Mesenchymal stem cell (in vitro differentiated cells and primary cell): ENCODE data around the gene SYS1.
"Not testable (repeated sequence)": the region's sequence is repeated elsewhere in the genome, so short reads cannot be mapped to it uniquely, and the experiment has no call there.

Source experiments
- DNase-seq: peaks from one replicate; pipeline ENCODE4 v3.0.0-alpha.2; 2013
- H2AFZ ChIP-seq: one replicate; pipeline ENCODE4 v1.6.1; 2013; ENCODE audit warnings: low read depth, mild to moderate bottlenecking, control low read depth, inconsistent platforms, low read length, moderate library complexity
- H2AK5ac ChIP-seq: 2 replicates; pipeline ENCODE4 v1.6.1; 2013; ENCODE audit warnings: low read length, moderate library complexity, mild to moderate bottlenecking, inconsistent platforms; ENCODE audit not compliant: severe bottlenecking
- H2BK120ac ChIP-seq: one replicate; pipeline ENCODE4 v1.6.1; 2013; ENCODE audit warnings: low read depth, mild to moderate bottlenecking, inconsistent platforms, low read length, moderate library complexity
- H2BK12ac ChIP-seq, 2 experiments: one replicate each; pipeline ENCODE4 v1.6.1; 2013; ENCODE audit warnings: inconsistent platforms in 2 of 2, low read length in 2 of 2, mild to moderate bottlenecking in 2 of 2, moderate library complexity in 2 of 2, control low read depth in 1 of 2
- H2BK15ac ChIP-seq: one replicate; pipeline ENCODE4 v1.6.1; 2013; ENCODE audit warnings: mild to moderate bottlenecking, low read depth, inconsistent platforms; ENCODE audit not compliant: poor library complexity, severe bottlenecking
- H2BK5ac ChIP-seq: 2 replicates; pipeline ENCODE4 v1.6.1; 2013; ENCODE audit warnings: low read depth, mild to moderate bottlenecking, low read length, control low read depth, inconsistent platforms; ENCODE audit not compliant: poor library complexity, severe bottlenecking
- H3K14ac ChIP-seq, 2 experiments: one replicate each; pipeline ENCODE4 v1.6.1; 2013; ENCODE audit warnings: inconsistent platforms in 2 of 2, low read length in 2 of 2, control low read depth in 1 of 2, mild to moderate bottlenecking in 1 of 2, moderate library complexity in 1 of 2
- H3K18ac ChIP-seq, 2 experiments: one replicate each; pipeline ENCODE4 v1.6.1; 2013; ENCODE audit warnings: inconsistent platforms in 2 of 2, low read length in 2 of 2, control low read depth in 1 of 2, low read depth in 1 of 2, mild to moderate bottlenecking in 1 of 2
- H3K23ac ChIP-seq, 2 experiments: one replicate each; pipeline ENCODE4 v1.6.1; 2013; ENCODE audit warnings: inconsistent platforms in 2 of 2, low read length in 2 of 2, mild to moderate bottlenecking in 2 of 2, moderate library complexity in 2 of 2, control low read depth in 1 of 2
- H3K27ac ChIP-seq: 2 replicates; pipeline ENCODE4 v1.5.1; 2013; ENCODE audit warnings: mild to moderate bottlenecking, moderate library complexity, low read length, control low read depth, inconsistent platforms; ENCODE audit not compliant: poor library complexity, severe bottlenecking
- H3K27me3 ChIP-seq, 2 experiments: 2 replicates each; pipeline versions ENCODE4 v1.6.1 to v1.7.0; 2013; ENCODE audit warnings: low read length in 2 of 2, mild to moderate bottlenecking in 2 of 2, moderate library complexity in 2 of 2, control low read depth in 1 of 2, inconsistent platforms in 1 of 2; ENCODE audit not compliant: control insufficient read depth in 1 of 2, insufficient read depth in 1 of 2
- H3K36me3 ChIP-seq, 2 experiments: 2 replicates each; pipeline versions ENCODE4 v1.6.1 to v1.7.0; 2013; ENCODE audit warnings: low read length in 2 of 2, control low read depth in 1 of 2, inconsistent platforms in 1 of 2, low read depth in 1 of 2, mild to moderate bottlenecking in 1 of 2; ENCODE audit not compliant: insufficient read depth in 2 of 2, control insufficient read depth in 1 of 2
- H3K4ac ChIP-seq, 2 experiments: one replicate each; pipeline ENCODE4 v1.6.1; 2013; ENCODE audit warnings: inconsistent platforms in 2 of 2, low read length in 2 of 2, mild to moderate bottlenecking in 2 of 2, moderate library complexity in 2 of 2, control low read depth in 1 of 2, low read depth in 1 of 2
- H3K4me1 ChIP-seq: 2 replicates; pipeline ENCODE4 v1.6.1; 2013; ENCODE audit warnings: low read depth, low read length, control low read depth; ENCODE audit not compliant: control insufficient read depth, insufficient read depth
- H3K4me2 ChIP-seq: 2 replicates; pipeline ENCODE4 v1.6.1; 2013; ENCODE audit warnings: low read length, mild to moderate bottlenecking, inconsistent platforms; ENCODE audit not compliant: poor library complexity, severe bottlenecking
- H3K4me3 ChIP-seq, 2 experiments: 2 replicates each; pipeline versions ENCODE4 v1.5.1 to v1.7.0; 2013; ENCODE audit warnings: low read length in 2 of 2, mild to moderate bottlenecking in 2 of 2, control low read depth in 1 of 2, low read depth in 1 of 2; ENCODE audit not compliant: insufficient read depth in 1 of 2
- H3K79me1 ChIP-seq: replicated peaks from 2 replicates; pipeline ENCODE4 v1.6.1; 2013; ENCODE audit warnings: mild to moderate bottlenecking, control low read depth, low read length, inconsistent platforms; ENCODE audit not compliant: poor library complexity, severe bottlenecking
- H3K9ac ChIP-seq: 2 replicates; pipeline ENCODE4 v1.7.0; 2013; ENCODE audit warnings: mild to moderate bottlenecking, low read length, moderate library complexity
- H3K9me3 ChIP-seq: 2 replicates; pipeline ENCODE4 v1.7.0; 2013; ENCODE audit warnings: mild to moderate bottlenecking, low read length; ENCODE audit not compliant: control insufficient read depth
- H4K8ac ChIP-seq: one replicate; pipeline ENCODE4 v1.6.1; 2013; ENCODE audit warnings: inconsistent platforms, mild to moderate bottlenecking, low read length, moderate library complexity
- H4K91ac ChIP-seq: one replicate; pipeline ENCODE4 v1.6.1; 2013; ENCODE audit warnings: mild to moderate bottlenecking, low read length, inconsistent platforms
- whole genome bisulfite sequencing: methylation state at CpG from one replicate; pipeline ENCODE4 v1.1.7; 2013; ENCODE audit warnings: mixed read lengths; 5-methylcytosine and 5-hydroxymethylcytosine counted together

Gene SYS1

GRCh38 chr20:45347936-45348778 is 14.8 kb upstream of the SYS1 start, which contains the start of gene SDC4:
TSS of gene SDC4 (minus strand) at chr20:45348424. CDS start at chr20:45348384, 40 bp downstream.
- H2BK12ac ChIP-seq = peak within 1 kb of the TSS; percentile 73 to 76
- peak within 1 kb of the TSS in 1 of 2 experiments; percentile 45 for H3K14ac ChIP-seq
- no peaks in the 10 kb centered on the region for H3K79me1 ChIP-seq
- peak; percentile 73 for DNase-seq
- peak within 1 kb of the TSS; percentile 64 for H3K4me2 ChIP-seq
- H3K23ac ChIP-seq = peak within 1 kb of the TSS in 1 of 2 experiments; percentile 91
- no peaks in the 10 kb centered on the region for H3K36me3 ChIP-seq
- peak within 1 kb of the TSS; percentile 5 for H4K8ac ChIP-seq
- peak within 1 kb of the TSS; percentile 65 for H3K27ac ChIP-seq
- H3K18ac ChIP-seq = peak within 1 kb of the TSS; percentile 50 to 91
- no peaks in the 10 kb centered on the region for H3K27me3 ChIP-seq
- H3K4me1 ChIP-seq = peaks cover 31% of the 10 kb centered on the region
- H3K4me3 ChIP-seq = peak within 1 kb of the TSS; percentile 75 to 81
- H2BK5ac ChIP-seq = peak within 1 kb of the TSS; percentile 9
- peak within 1 kb of the TSS; percentile 77 for H2BK120ac ChIP-seq
- peak within 1 kb of the TSS; percentile 78 for H2AFZ ChIP-seq
- H3K9me3 ChIP-seq = no peaks in the 10 kb centered on the region
- 5% methylated on average over 26 of the region's 77 CpGs for WGBS
- peak within 1 kb of the TSS; percentile 19 to 42 for H3K4ac ChIP-seq
- H4K91ac ChIP-seq = no peak within 1 kb of the TSS
- H2BK15ac ChIP-seq = peak within 1 kb of the TSS; percentile 44
- peak within 1 kb of the TSS; percentile 89 for H3K9ac ChIP-seq
- peak within 1 kb of the TSS; percentile 57 for H2AK5ac ChIP-seq

GRCh38 chr20:45350217-45350616 is 12.7 kb upstream of the SYS1 start:
- DNase-seq = no peak
- whole genome bisulfite sequencing = 92% methylated on average over 1 of the region's 1 CpG
- Histone ChIP-seq H3K36me3 (no peaks in the 10 kb centered on the region), H2AFZ (no peak overlapping the region), H2BK12ac (no peak overlapping the region), H3K4me2 (no peak overlapping the region), H3K23ac (no peak overlapping the region), H3K27me3 (no peaks in the 10 kb centered on the region), H3K9ac (no peak overlapping the region), H3K79me1 (no peaks in the 10 kb centered on the region), H2AK5ac (no peak overlapping the region), H3K9me3 (no peaks in the 10 kb centered on the region), H3K18ac (no peak overlapping the region), H3K14ac (no peak overlapping the region), H2BK120ac (no peak overlapping the region), H3K4ac (no peak overlapping the region), H3K27ac (no peak overlapping the region), H2BK15ac (no peak overlapping the region), H4K91ac (no peak overlapping the region), H4K8ac (no peak overlapping the region), H3K4me1 (peaks cover 16% of the 10 kb centered on the region), H2BK5ac (no peak overlapping the region), H3K4me3 (no peak overlapping the region)

- not testable (repeated sequence) for H3K27me3 ChIP-seq, H2BK5ac ChIP-seq, H4K91ac ChIP-seq, H3K36me3 ChIP-seq, DNase-seq, H3K4me2 ChIP-seq, H4K8ac ChIP-seq, H3K27ac ChIP-seq, H3K9ac ChIP-seq, H2BK15ac ChIP-seq, H2BK12ac ChIP-seq, H2AFZ ChIP-seq, H3K9me3 ChIP-seq, H3K4me3 ChIP-seq, H3K79me1 ChIP-seq, H3K4ac ChIP-seq, H2AK5ac ChIP-seq, H3K23ac ChIP-seq, H3K14ac ChIP-seq, H2BK120ac ChIP-seq, H3K18ac ChIP-seq
- 97% methylated on average over 8 of the region's 10 CpGs for WGBS
- peaks cover 10% of the 10 kb centered on the region for H3K4me1 ChIP-seq
Observed at GRCh38 chr20:45350795-45351194, 12.2 kb upstream of the SYS1 start.

- H2AFZ ChIP-seq = no peak overlapping the region
- peaks cover 6% of the 10 kb centered on the region for H3K4me1 ChIP-seq
- H3K27me3 ChIP-seq = no peaks in the 10 kb centered on the region
- no peak overlapping the region for H2BK15ac ChIP-seq
- no peak overlapping the region for H2AK5ac ChIP-seq
- H2BK5ac ChIP-seq = no peak overlapping the region
- H3K4ac ChIP-seq = no peak overlapping the region
- no peaks in the 10 kb centered on the region for H3K9me3 ChIP-seq
- no peak overlapping the region for H2BK120ac ChIP-seq
- no peak for DNase-seq
- H3K23ac ChIP-seq = no peak overlapping the region
- H3K36me3 ChIP-seq = no peaks in the 10 kb centered on the region
- no peak overlapping the region for H3K4me2 ChIP-seq
- no peak overlapping the region for H3K9ac ChIP-seq
- no peak overlapping the region for H4K91ac ChIP-seq
- no peak overlapping the region for H3K4me3 ChIP-seq
- H3K18ac ChIP-seq = no peak overlapping the region
- no peak overlapping the region for H2BK12ac ChIP-seq
- no peak overlapping the region for H4K8ac ChIP-seq
- no peak overlapping the region for H3K14ac ChIP-seq
- H3K79me1 ChIP-seq = no peaks in the 10 kb centered on the region
- H3K27ac ChIP-seq = no peak overlapping the region
- WGBS = 97% methylated on average over 1 of the region's 3 CpGs
Observed at GRCh38 chr20:45352729-45353128, 10.2 kb upstream of the SYS1 start.
